Measurements from ENCODE around the gene JSRP1.

DNA sequence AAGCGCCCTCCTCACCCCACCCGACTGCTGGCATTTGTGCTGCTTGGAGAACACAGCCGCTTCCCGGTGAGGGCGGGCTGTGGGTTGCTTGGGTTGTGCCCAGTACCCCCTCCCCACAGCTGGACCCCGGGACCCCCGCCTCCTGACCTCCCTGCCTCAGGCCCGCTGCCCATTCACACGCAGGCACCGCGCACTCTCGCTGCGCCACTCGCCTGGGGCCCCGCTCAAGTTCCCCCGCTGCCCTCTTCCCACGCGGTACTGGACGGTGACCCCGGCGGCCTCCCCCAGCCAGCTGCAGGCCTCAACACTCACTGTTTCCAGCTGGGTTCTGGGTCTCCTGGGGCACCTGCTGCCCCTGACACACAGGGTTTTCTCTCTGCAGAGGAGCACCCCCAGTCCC, 36.5 kb downstream of the JSRP1 start:
- TF ChIP-seq GABPA (IDR thresholded peaks at IDR 0.05; ENCODE audit: low read depth) = no peak
- TF ChIP-seq, protein P1, sequence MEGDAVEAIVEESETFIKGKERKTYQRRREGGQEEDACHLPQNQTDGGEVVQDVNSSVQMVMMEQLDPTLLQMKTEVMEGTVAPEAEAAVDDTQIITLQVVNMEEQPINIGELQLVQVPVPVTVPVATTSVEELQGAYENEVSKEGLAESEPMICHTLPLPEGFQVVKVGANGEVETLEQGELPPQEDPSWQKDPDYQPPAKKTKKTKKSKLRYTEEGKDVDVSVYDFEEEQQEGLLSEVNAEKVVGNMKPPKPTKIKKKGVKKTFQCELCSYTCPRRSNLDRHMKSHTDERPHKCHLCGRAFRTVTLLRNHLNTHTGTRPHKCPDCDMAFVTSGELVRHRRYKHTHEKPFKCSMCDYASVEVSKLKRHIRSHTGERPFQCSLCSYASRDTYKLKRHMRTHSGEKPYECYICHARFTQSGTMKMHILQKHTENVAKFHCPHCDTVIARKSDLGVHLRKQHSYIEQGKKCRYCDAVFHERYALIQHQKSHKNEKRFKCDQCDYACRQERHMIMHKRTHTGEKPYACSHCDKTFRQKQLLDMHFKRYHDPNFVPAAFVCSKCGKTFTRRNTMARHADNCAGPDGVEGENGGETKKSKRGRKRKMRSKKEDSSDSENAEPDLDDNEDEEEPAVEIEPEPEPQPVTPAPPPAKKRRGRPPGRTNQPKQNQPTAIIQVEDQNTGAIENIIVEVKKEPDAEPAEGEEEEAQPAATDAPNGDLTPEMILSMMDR (IDR thresholded peaks at IDR 0.05; ENCODE audit: insufficient read depth, low read length) = no peak
- no peak for TF ChIP-seq POLR2AphosphoS5 (IDR thresholded peaks at IDR 0.05; ENCODE audit: low read depth)
- no peak for TF ChIP-seq SPI1 (IDR thresholded peaks at IDR 0.05; ENCODE audit: borderline replicate concordance, low read depth)
- TF ChIP-seq, protein P2, sequence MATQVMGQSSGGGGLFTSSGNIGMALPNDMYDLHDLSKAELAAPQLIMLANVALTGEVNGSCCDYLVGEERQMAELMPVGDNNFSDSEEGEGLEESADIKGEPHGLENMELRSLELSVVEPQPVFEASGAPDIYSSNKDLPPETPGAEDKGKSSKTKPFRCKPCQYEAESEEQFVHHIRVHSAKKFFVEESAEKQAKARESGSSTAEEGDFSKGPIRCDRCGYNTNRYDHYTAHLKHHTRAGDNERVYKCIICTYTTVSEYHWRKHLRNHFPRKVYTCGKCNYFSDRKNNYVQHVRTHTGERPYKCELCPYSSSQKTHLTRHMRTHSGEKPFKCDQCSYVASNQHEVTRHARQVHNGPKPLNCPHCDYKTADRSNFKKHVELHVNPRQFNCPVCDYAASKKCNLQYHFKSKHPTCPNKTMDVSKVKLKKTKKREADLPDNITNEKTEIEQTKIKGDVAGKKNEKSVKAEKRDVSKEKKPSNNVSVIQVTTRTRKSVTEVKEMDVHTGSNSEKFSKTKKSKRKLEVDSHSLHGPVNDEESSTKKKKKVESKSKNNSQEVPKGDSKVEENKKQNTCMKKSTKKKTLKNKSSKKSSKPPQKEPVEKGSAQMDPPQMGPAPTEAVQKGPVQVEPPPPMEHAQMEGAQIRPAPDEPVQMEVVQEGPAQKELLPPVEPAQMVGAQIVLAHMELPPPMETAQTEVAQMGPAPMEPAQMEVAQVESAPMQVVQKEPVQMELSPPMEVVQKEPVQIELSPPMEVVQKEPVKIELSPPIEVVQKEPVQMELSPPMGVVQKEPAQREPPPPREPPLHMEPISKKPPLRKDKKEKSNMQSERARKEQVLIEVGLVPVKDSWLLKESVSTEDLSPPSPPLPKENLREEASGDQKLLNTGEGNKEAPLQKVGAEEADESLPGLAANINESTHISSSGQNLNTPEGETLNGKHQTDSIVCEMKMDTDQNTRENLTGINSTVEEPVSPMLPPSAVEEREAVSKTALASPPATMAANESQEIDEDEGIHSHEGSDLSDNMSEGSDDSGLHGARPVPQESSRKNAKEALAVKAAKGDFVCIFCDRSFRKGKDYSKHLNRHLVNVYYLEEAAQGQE (IDR thresholded peaks at IDR 0.05; ENCODE audit: insufficient replicate concordance, low read depth) = no peak
